HUDEP-2 (cell line): ENCODE results near the gene MBP.

ENCODE experiments used
- DNase-seq, 76 experiments: peaks; one replicate each; lab custom pipeline; 2025; ENCODE audit not compliant: unreplicated experiment in 76 of 76; lab: John Stamatoyannopoulos, UW

Gene MBP

DNA sequence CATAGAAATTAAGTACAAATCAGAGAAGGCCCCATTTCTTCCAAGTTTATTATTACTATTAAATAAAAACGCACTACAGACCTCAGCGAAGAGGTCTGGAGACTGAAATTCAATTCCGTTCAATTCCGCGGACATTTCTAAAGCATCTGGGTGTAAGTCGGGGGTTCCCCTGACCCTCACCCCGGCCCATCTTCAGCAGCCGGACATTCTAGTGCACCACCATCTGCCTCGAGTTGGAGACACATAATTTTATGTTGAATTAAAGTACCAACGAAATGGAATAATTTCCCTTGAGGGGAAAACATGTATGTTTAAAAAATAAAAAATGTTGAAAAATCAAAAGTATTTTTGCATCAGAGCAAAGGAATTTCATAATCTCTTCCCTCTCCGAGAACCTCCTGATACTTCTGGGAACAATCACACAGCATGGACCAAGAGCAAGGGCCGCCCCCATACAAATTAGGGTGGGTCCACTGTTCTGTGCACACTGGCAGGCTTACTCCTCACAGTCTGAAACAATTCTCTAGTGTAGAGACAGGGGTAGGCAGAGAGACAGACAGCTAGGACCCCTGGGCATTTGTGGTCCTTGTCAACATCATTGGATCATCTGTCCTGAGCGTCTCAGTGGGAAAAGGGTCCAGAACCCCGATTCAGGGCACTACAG lies 29.3 kb downstream of the MBP start:
- DNase-seq, result no peak

DNA sequence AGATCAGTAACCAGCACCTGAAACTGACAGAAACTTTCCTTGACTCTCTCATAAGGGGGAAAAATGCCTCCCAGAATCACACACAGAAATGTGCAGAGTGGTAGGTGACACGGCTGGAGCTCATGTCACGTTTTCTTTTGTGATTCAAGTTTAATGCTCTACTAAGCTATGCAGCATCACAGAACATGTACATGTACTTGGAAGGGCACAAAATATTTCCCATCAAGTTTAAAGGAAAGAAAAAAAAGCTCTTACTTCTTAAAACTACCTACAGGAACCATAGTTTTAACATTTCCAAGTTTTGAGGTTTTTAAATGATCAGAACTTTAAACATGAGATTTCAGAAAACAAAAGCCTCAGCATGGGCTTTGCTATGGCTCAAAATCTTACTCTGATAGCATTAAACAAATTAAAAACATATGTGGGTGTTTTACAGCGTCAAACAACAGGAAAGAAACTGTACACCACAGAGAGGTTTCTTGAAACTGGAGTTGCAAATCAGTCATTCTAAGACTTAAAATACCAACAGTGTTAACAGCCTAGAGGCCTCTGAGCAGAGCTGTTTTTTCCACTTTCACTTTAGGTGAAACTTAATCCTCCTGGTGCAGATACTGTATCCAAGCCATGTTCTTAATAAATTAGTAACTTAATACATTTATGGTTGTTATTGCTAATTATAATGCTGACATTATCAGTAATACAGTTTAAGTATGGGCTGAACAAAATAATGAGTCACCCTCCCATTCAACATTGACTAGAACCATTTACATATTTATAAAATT lies 30.1 kb downstream of the MBP start:
- no peak for DNase-seq

DNA sequence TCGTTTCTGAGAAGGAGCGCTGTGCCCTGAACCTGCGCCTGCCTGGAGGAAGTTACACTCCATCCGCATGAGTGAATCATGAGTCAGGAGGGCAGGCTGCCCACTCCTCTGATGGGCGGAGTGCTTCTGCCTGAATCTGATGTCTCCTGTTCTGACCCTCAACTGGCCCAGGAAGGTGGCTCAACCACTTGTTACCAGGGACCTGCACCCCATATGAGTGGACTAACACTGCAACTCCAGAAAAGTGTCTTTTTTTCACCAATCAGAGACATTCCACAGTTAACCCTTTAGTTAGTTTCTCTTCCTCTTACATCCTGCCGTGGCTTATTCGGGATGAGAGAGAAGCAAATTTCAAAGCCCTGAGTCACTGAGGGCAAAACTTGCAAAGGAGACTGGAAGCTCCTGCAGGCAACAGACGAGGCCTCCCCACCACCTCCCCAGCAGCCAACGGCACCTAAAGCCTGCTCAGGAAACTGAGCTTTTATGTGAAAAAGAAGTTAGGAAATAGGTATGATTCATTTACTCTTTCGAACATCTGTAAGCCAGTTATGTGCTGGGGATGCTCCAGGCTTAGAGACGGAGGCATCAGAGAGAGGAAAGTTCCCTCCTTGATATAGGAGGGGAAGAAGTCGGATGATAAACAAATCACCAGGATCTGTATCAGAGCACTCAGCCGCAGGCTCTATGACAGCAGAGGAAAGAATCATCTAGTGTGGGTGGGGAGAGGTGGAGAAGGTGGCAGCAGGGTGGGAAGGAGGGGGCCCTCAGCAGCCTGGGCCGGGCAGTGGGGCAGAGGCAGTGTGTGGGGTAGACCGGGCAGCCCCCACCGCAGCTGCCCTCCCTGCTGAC lies 30.9 kb downstream of the MBP start:
- DNase-seq, result peak in 65 of 76 experiments; percentile 2 to 81 (median 45)

DNA sequence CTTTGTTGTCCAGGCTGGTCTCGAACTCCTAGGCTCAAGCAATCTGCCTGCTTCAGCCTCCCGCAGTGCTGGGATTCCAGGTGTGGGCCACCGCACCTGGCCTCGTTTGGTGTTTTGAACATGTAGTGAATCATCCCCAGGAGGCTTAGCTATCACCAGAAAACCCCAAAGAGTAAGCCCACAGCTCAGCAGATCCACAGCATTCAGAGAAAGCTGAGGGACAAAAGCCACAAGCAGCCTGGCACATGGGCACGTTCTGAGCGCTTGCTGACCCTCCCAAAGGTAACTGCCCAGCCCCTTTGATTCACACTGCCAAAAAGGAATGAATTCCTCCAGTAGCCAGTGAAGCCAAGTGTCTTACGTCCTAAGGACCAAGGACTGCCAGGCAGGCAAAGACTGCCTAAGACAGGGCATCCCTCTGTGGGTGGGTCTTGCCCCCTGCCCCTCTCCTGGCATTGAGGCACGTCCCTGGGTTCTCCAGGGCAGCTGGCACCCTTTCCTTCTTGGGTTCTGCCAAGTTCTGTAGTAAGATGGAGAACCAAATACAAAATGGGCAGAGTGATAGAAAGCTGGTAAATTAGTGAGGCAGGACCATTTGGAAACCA lies 31.7 kb downstream of the MBP start:
- no peak for DNase-seq

DNA sequence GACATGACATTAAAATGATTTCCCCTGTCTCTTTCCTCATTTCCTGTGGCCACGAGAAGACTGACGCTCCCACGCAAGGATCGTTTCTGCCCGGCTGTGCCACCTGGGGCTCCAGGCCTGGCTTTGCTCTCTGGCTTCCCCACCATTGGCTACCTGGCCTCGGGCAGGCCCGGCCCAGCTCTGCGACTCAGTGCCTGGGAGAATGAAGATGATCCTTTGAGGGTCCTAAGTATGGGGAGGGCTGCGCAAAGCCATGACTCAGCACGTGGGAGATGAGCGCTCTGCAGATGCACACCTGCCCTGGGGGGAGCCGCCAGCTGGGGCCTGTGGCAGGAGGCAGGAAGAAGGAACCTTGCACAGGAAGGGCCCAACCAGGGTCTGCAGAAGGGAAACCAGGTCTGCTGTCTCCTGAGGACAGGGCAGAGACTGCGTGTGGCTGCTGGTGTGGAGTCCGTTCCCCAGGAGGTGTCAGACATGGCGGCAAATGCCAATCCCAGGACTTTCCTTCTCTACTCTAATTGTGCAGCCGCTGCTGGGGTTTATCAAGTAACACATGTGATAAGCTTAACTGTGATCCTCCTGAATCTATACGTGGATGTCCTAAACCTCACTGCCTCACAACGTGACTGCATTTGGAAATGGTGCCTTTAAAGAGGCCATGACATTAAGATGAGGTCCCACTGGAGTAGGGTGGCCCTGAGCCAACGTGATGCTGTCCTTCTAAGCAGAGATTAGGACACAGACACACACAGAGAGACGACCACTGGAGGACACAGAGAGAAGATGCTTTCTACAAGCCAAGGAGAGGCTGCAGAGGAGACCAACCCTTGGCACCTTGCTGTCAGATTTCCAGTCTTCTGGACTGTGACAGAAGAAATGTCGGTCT lies 32.9 kb downstream of the MBP start:
- peak in 2 of 76 experiments; percentile 6 to 20 for DNase-seq

DNA sequence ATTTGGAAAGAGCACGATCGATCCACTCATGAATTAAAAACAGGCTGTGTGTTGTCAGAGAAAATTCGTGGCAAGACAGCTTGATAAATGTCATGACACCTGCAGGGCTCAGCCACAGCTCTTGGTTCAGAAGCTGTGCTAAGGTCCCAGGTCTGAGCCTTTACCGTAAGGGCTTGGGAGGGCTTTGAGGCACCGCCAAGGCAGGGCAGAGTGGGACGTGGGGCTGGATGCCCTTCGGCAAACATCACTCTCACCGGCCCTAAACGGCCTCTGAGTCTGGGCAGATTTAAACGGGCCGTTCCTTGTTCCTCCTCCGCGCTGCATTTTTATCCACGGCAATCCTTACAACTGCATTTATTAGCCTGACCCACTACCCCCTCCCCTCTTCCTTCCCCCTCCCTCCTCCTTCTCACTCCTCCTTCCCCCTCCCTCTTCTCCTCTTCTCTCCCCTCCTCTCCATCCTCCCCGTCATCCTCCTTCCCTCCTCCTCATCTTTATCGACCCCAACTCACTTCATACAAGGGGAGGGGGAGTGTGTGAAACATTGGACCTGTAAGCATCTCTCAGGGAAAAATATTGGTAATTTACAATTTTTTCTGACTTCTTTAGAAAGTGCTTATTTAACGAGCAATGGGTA lies 33.9 kb downstream of the MBP start:
- no peak for DNase-seq

DNA sequence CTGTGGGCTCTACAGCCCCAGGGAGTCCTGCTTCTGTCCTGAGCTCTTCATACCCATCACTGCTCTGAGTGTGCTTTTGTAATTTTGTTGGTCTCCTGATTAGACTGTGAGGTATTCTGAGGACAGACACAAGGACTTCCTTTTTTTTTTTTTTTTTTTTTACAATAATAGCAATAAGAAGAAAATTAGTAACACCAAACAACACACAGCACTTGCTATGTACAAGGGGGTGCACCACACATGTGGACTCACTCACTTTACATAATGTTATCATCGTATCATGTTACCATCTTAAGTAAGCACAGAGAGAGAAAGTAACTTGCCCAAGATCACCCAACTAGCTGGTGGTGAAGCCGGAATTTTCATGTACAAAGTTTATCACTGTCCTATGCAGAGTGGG lies 34.6 kb downstream of the MBP start:
- DNase-seq, result no peak

DNA sequence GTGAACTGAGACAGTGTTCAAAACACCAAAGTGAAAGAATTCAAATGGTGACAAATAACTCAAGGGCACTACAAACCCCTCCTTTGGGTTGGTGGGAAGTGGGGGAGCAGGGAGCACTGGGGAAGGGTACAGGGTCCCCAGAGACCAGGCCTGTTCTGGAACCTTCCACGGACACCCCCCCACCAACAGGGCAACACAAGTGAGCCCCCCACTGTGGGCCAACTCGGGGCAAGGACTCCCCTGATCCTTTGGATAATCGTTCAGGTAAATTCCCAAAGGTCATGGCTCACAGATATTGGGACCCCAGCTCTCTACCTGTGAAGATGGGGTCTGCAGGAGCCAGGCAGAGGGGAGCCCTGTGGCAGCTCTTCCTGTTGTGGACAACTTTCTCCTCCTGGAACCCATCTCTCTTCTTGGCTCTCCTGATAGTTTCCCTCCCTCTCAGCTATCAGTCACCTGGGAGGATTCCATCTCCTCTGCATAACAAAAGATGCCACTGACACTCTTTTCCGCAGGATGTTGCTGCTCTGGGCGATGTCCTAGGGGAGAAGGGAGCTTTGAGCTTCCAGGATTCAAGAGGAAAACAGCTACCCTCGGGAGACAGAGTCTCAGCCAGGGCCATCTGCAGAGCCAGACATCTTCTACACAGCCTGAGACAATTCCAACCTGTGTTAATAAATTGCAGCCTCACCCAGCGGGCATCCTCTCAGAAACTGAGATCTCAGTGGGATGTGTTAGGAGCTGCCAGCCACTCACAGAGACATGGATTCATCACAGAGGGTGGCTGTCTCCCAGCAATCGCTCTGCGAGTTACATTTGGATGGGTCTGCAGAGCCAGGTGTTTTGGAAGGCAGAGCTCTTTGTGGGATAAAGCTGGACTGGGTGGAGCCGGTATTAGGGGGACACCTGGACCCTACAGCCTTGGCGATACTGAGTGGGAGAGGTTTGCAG lies 35.4 kb downstream of the MBP start:
- no peak for DNase-seq

DNA sequence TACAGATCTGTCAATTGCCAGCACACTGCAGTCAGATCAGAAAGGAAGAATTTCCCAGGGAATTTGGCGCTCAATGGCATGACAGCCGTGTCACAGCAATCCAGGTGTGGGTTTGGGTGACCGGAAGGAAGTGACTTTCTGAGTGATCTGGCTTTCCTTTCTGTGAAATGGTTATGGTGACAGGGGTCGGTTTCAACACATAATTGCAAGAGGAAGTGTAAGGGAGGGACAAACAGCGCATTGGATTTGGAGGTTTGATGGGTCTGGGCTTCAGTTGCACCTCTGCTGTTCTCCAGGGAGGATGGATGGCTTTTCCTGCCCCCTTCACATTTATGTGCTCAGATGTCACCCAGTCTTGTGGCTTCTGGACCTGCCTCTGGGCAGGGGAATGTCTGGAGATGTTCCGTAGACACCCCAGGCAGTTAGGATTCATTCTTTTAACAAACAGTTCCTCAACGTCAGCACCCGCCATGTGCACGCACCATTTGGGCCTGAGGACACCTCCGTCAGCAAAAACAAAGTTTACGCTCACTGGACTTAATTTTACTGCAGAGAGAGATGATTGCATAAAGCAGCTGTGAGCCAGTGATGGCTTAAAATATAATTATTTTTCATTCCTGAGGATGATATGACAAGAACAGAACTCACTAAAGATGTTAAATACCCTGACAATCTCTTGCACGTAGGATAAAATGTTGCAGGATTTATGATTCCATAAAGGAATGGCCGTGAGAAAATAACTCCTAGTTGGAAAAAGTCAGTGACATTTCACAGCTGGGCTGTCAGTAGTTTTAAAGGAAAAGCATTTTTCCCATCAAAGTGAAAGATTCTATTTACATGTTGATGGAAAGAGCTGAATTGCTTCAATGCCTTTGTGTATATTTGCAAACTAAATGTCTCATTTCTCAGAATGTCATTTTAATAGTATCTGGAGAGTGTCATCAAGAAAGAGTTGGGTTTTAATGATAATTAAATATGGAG lies 36.9 kb downstream of the MBP start:
- DNase-seq, result no peak

DNA sequence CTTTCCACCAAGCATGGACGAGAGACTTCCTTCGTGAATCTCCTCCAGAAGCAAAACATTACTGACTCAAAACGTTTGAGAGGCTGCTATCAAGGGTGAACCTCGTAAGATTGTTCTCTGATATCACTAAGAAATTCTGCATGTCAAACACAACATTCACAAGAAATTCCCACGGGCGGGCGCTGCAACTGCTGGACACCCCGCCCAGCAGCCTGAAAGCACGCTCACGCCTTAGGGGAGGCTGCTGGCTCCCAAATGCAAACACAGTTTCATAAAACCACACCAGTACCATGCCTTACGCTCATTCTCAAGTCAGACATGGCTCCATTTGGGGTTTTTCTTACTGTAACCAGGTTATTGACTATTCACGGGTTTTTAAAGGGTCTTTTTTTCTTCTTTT lies 39.0 kb downstream of the MBP start:
- peak in 35 of 76 experiments; percentile 1 to 61 (median 29) for DNase-seq

DNA sequence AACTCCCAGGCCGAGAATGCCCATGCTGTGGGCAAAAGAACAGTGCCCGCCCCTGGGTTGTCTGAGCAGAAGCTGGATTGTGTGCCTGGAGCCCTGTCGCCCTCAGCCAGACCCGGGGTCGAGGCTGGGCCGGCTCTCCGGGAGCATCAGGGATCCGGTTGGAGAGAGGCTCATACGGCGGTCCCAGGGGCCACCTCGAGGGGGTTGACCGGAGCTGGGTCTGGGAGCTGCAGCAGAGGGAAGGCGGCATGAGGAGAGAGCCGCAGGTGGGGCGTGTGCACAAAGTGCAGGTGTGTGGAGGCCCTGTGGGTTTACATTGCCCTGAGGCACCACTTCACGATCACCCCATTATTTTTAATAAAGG lies 39.5 kb downstream of the MBP start:
- DNase-seq, result no peak

DNA sequence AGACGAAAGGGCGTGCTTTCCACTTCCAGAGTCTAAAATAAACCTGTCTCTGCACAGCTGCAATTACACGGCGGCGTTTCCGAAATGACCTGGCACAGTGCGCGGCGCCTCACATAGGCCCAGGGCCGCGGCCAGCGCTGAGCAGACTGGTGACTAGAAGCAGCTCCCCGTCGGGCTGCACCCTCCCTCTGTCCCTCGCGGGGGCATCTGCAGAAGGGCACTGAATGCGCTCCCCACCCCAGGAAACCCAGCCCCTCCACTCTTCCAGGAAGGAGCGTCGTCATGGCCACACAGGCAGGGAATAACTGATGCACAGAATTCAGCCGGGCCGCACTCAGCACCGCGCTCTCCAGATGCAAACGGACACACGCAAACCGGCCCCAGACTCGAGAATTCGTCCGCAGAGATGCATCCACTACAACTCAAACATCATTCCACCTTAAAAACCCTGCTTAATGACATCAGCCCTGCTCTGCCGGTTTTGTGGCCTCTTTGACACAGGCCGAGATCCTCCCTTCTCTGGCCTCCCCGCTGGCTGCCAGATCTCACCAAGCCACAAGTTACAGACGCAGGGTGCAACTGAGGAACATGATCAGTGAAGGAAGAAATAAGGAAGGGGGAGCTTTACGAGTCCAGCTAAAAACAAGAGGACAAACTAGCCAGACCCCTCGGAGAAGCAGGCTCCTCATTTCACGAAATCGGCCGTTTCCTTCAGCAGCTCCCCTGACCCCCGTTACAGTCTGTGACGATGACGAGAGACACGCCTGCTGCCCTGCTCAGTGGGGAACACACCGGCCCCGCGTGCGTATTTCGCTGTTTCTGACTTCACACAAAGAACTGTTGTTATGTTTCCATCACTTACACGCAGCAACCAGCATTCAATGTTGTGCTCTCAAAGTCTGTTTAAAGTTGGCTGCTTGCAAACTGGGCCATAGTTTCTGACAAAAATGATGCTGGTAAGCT lies 40.2 kb downstream of the MBP start:
- DNase-seq, result no peak

DNA sequence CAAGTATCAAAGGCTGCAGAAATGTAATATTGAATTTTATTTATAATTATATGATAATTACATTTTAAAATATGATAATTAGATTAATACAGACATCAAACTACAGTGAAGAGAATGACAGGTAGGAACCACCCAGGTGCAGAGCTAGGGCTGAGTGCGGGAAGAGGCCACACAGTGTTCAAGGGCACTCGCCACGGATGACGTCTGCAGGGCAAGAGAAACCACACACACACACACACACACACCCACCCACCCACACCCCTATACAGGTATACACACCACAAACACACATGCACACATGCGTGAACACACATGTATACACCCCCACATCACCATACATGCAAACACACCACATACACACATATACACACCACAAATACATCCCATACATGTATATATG lies 41.2 kb downstream of the MBP start:
- no peak for DNase-seq

DNA sequence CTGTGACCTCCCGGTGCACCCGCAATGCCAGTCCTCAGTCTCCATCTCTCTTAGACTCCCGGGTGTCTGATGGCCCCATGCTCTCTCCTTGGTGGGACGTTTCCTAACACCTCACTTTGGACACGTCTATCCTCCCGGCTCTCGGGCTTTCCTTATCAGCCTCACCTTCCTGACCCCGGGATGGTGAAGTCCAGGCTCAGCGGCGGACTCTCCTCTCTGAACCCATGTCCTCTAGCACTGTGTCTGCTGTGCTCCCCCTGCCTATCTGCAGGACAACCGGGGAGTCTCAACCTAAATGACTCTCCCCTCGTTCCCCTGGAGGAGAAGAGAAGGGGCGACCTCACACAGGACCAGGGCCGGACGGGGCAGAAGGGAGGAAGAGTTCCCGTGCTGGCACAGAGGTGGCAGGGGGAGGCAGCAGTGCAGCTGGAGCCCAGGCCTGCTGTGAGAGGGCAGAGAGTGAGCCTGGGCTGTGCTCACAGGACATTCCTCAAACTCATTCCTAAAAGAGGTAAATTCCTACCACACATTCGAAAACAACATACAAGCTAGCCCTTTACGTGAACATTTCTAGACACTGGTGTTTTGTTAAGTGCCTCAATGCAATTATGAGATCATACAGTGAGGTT lies 41.9 kb downstream of the MBP start:
- no peak for DNase-seq

DNA sequence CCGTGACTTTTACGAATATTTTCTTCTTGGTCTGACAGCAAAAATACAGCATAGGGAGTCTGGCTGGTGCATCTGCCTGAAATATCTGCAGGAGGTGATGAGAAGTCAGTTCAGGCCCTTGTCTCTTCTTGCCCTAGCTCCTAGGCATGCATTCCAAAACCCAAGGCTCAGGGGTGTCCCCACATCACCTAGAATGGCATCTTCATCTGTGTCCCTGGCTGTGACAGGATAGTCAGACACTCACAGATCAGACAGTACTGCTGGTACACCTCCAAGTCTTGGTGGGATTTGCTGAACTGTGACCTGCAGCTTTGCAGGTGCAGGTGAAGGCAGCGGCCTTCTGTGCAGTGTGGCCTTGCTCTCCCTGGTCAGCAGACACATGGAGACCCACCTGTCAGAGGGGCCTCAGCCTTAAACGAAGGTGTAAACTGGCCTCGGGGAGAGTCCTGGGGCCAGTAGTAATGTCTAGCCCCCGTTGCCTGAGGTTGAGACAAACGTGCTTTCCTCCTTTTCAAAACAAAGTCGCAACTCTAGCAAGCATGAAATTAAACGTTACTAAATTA lies 42.8 kb downstream of the MBP start:
- no peak for DNase-seq
